C4-2B (cell line): Measurements from ENCODE around the gene ADGRG7.
"Not testable (repeated sequence)": the region's sequence is repeated elsewhere in the genome, so short reads cannot be mapped to it uniquely, and the experiment has no call there.

Experiments used
- CTCF ChIP-seq: fragments of 450-650 bp; conservative IDR thresholded peaks from 2 replicates; pipeline ENCODE4 v1.5.1; 2017; ENCODE audit warnings: mild to moderate bottlenecking
- ZFX ChIP-seq: fragments of 450-650 bp; IDR thresholded peaks from 2 replicates; pipeline ENCODE4 v1.6.1; 2017

DNA sequence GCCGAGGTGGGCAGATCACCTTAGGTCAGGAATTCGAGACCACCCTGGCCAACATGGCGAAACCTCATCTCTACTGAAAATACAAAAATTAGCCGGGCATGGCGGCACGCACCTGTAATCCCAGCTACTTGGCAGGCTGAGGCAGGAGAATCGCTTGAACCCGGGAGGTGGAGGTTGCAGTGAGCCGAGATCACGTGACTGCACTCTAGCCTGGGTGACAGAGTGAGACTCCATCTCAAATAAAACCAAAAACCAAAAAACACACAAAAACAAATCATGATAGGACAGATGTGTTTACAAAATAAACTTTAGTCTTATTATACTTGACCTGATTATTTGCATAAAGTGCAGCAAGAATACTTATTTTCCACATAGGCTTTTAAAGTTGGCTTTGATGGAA is 27.2 kb upstream of the ADGRG7 start:
- not testable (repeated sequence) for TF ChIP-seq CTCF, ZFX
